Ishikawa (cell line): Measurements from ENCODE around the gene UTP25.

Experiments used
- CEBPB ChIP-seq: IDR thresholded peaks from 2 replicates; pipeline ENCODE4 v1.6.1; 2012
- CREB1 ChIP-seq: IDR thresholded peaks from 2 replicates; pipeline ENCODE4 v1.6.1; 2012; ENCODE audit warnings: low read depth
- EGR1 ChIP-seq: IDR thresholded peaks from 2 replicates; pipeline ENCODE4 v1.6.1; 2012
- EP300 ChIP-seq: IDR thresholded peaks from 2 replicates; pipeline ENCODE4 v1.6.1; 2012; ENCODE audit warnings: borderline replicate concordance
- FOXM1 ChIP-seq: IDR thresholded peaks from 2 replicates; pipeline ENCODE4 v1.6.1; 2012; ENCODE audit warnings: low read depth, borderline replicate concordance
- MAX ChIP-seq: IDR thresholded peaks from 2 replicates; pipeline ENCODE4 v1.6.1; 2012
- NFIC ChIP-seq: IDR thresholded peaks from 2 replicates; pipeline ENCODE4 v1.6.1; 2012
- RAD21 ChIP-seq: IDR thresholded peaks from 2 replicates; pipeline ENCODE4 v1.6.1; 2012; ENCODE audit warnings: low read depth
- REST ChIP-seq: IDR thresholded peaks from 2 replicates; pipeline ENCODE4 v1.6.1; 2012; ENCODE audit warnings: low read depth, mild to moderate bottlenecking
- TAF1 ChIP-seq: IDR thresholded peaks from 2 replicates; pipeline ENCODE4 v1.6.1; 2012; ENCODE audit warnings: low read depth, mild to moderate bottlenecking
- TCF12 ChIP-seq: IDR thresholded peaks from 2 replicates; pipeline ENCODE4 v1.6.1; 2012; ENCODE audit warnings: low read depth
- TEAD4 ChIP-seq: IDR thresholded peaks from 2 replicates; pipeline ENCODE4 v1.6.1; 2012
- USF1 ChIP-seq: IDR thresholded peaks from 2 replicates; pipeline ENCODE4 v1.6.1; 2012
- YY1 ChIP-seq: IDR thresholded peaks from 2 replicates; pipeline ENCODE4 v1.6.1; 2012; ENCODE audit warnings: low read depth
- ZBTB7A ChIP-seq: IDR thresholded peaks from 2 replicates; pipeline ENCODE4 v1.6.1; 2012; ENCODE audit warnings: low read depth

Gene UTP25

GRCh38 chr1:209840611-209841010 is 12.8 kb downstream of the UTP25 start:
- TF ChIP-seq RAD21 = no peak
- no peak for TF ChIP-seq TCF12
- no peak for TF ChIP-seq TEAD4
- TF ChIP-seq CEBPB = no peak
- TF ChIP-seq FOXM1 = no peak
- no peak for TF ChIP-seq EP300
- TF ChIP-seq ZBTB7A = no peak
- no peak for TF ChIP-seq YY1
- TF ChIP-seq USF1 = no peak
- TF ChIP-seq TAF1 = no peak
- TF ChIP-seq CREB1 = no peak
- TF ChIP-seq EGR1 = no peak
- TF ChIP-seq REST = no peak
- TF ChIP-seq MAX = no peak
- TF ChIP-seq NFIC = no peak

- TF ChIP-seq MAX (no peak), TCF12 (no peak), REST (no peak), FOXM1 (no peak), ZBTB7A (no peak), CEBPB (no peak), USF1 (no peak), YY1 (no peak), TEAD4 (no peak), RAD21 (no peak), NFIC (no peak), CREB1 (no peak), TAF1 (no peak), EP300 (no peak), EGR1 (no peak)
Measured at GRCh38 chr1:209844695-209845407, 17.1 kb downstream of the UTP25 start.

GRCh38 chr1:209845408-209845725 is 17.6 kb downstream of the UTP25 start:
- TF ChIP-seq RAD21 (no peak), TAF1 (no peak), CREB1 (no peak), NFIC (no peak), REST (no peak), EGR1 (no peak), EP300 (no peak), MAX (no peak), TEAD4 (no peak), USF1 (no peak), FOXM1 (no peak), TCF12 (no peak)

- TF ChIP-seq REST = no peak
- TF ChIP-seq USF1 = no peak
- TF ChIP-seq TAF1 = no peak
- TF ChIP-seq CEBPB = no peak
- TF ChIP-seq TCF12 = no peak
- no peak for TF ChIP-seq EGR1
- no peak for TF ChIP-seq NFIC
- no peak for TF ChIP-seq FOXM1
- no peak for TF ChIP-seq RAD21
- no peak for TF ChIP-seq CREB1
- TF ChIP-seq YY1 = no peak
- TF ChIP-seq MAX = no peak
- no peak for TF ChIP-seq TEAD4
- TF ChIP-seq ZBTB7A = no peak
- no peak for TF ChIP-seq EP300
Measured at GRCh38 chr1:209849388-209849787, 21.6 kb downstream of the UTP25 start.
